Measurements from ENCODE around the gene RNASE8. TPM values are rescaled to one million over a fixed set of nuclear protein-coding genes. Genes with fewer than 3 reads are reported as not detected.

The RNASE8 gene
- total and polyA plus RNA-seq, 2 of the 8 experiments (the other 6 are each of a cell fraction or from before 2014, with no cell fraction given), result not detected

GRCh38 chr14:21056520-21057163, 980 bp upstream of the RNASE8 start:
- Histone ChIP-seq H3K4me2 (ENCODE audit: insufficient read depth in 1 of 2, low read depth in 2 of 2, low read length in 2 of 2) (no peak overlapping the region), H3K27me3 (replicated peaks in 1 of 4; ENCODE audit: control insufficient read depth in 3 of 4, extremely low read depth in 1 of 4, insufficient read depth in 3 of 4, low read length in 3 of 4) (no peaks in the 10 kb centered on the region; a peak in 1 of 7 replicates), H3K18ac (ENCODE audit: extremely low read depth, low read length) (no peak overlapping the region), H3K23me2 (ENCODE audit: low read depth, low read length) (no peaks in the 10 kb centered on the region), H4K8ac (ENCODE audit: extremely low read depth, insufficient read depth, low read length) (no peak overlapping the region), H2BK5ac (ENCODE audit: low read depth, low read length) (no peak overlapping the region), H3K23ac (ENCODE audit: insufficient read length) (no peak overlapping the region), H4K91ac (replicated peaks; ENCODE audit: insufficient read length, low read length) (no peak overlapping the region), H3K79me1 (ENCODE audit: low read depth, low read length) (no peaks in the 10 kb centered on the region), H3K79me2 (ENCODE audit: control insufficient read depth in 1 of 2, insufficient read depth in 2 of 2, low read length in 2 of 2) (no peaks in the 10 kb centered on the region), H4K5ac (ENCODE audit: insufficient read length, low read depth, low read length) (no peak overlapping the region), H3K9me3 (ENCODE audit: insufficient read depth in 2 of 2, low read depth in 1 of 2, low read length in 1 of 2) (no peaks in the 10 kb centered on the region), H3K9ac (replicated peaks in 1 of 4; ENCODE audit: extremely low read depth in 1 of 4, low read depth in 3 of 4, low read length in 3 of 4) (no peak overlapping the region), H4K20me1 (replicated peaks in 1 of 2; ENCODE audit: control insufficient read depth in 1 of 2, insufficient read depth in 2 of 2, low read length in 2 of 2) (no peaks in the 10 kb centered on the region), H3K4me3 (ENCODE audit: extremely low read depth in 1 of 4, insufficient read depth in 2 of 4, low read depth in 3 of 4, low read length in 4 of 4) (no peak overlapping the region), H3K36me3 (ENCODE audit: control insufficient read depth in 2 of 4, insufficient read depth in 4 of 4, low read length in 3 of 4) (no peaks in the 10 kb centered on the region), H2BK20ac (ENCODE audit: low read length) (no peak overlapping the region), H2BK12ac (ENCODE audit: low read depth, low read length) (no peak overlapping the region), H3K4me1 (replicated peaks in 1 of 4; ENCODE audit: control insufficient read depth in 3 of 4, insufficient read depth in 4 of 4, low read length in 3 of 4) (peaks cover 0 to 3% (median 0%) of the 10 kb centered on the region in 4 experiments; a peak in 2 of 7 replicates), H2BK15ac (ENCODE audit: low read length) (no peak overlapping the region), H2AFZ (ENCODE audit: low read length) (no peak overlapping the region), H2AK5ac (ENCODE audit: low read depth, low read length) (no peak overlapping the region), H3K14ac (ENCODE audit: insufficient read length) (no peak overlapping the region), H2BK120ac (replicated peaks; ENCODE audit: low read depth, low read length) (no peak overlapping the region), H3K4ac (replicated peaks; ENCODE audit: insufficient read length, low read depth, low read length) (no peak overlapping the region), H3K27ac (ENCODE audit: low read depth, low read length) (no peak overlapping the region), H3K56ac (replicated peaks; ENCODE audit: insufficient read length, low read depth, low read length) (no peak overlapping the region)
- ChIA-PET POLR2A (ENCODE audit: partially characterized antibody) (interaction anchor here (2.3 kb wide), 1 partner anchor 14 kb away, joined by 9 read pairs; the partner anchor contains the start of gene ARHGEF40), CTCF (ENCODE audit: partially characterized antibody) (interaction anchor here (0.9 to 3.4 kb wide), 7 partner anchors 9 to 42 kb away, joined by 3 to 18 read pairs (median 5); no protein-coding TSS in a partner anchor)
- WGBS, 2 experiments (ENCODE audit: extremely low coverage in 1 of 2, insufficient coverage in 1 of 2, insufficient read length in 1 of 2, insufficient replicate concordance in 2 of 2, low coverage in 1 of 2, low lambda C conversion rate in 2 of 2, missing lambda C conversion rate in 1 of 2), result 91% methylated on average over 10 of the region's 10 CpGs; no CpG with 5 or more reads in 1 of the 2 experiments
- TF ChIP-seq SAP30 (IDR thresholded peaks at IDR 0.05; ENCODE audit: insufficient read depth, insufficient replicate concordance, low read length), result no peak
- TF ChIP-seq RFX5 (IDR thresholded peaks at IDR 0.05; ENCODE audit: borderline replicate concordance, low read depth, low read length), result no peak
- no peak for TF ChIP-seq SIRT6 (IDR thresholded peaks at IDR 0.05; ENCODE audit: low read length)
- no peak for TF ChIP-seq KDM5A (IDR thresholded peaks at IDR 0.05; ENCODE audit: low read length)
- TF ChIP-seq EZH2 (IDR thresholded peaks at IDR 0.05; ENCODE audit: low read depth, low read length, severe bottlenecking), result no peak
- TF ChIP-seq, protein P1, sequence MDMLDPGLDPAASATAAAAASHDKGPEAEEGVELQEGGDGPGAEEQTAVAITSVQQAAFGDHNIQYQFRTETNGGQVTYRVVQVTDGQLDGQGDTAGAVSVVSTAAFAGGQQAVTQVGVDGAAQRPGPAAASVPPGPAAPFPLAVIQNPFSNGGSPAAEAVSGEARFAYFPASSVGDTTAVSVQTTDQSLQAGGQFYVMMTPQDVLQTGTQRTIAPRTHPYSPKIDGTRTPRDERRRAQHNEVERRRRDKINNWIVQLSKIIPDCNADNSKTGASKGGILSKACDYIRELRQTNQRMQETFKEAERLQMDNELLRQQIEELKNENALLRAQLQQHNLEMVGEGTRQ (IDR thresholded peaks at IDR 0.05; ENCODE audit: low read length), result no peak
- DNase-seq (ENCODE audit: low read depth in 1 of 2, low spot score in 2 of 2), result no peak
- FAIRE-seq, result no peak
